ENCODE data around the gene ATOH8. TPM values are rescaled to one million over a fixed set of nuclear protein-coding genes. Genes with fewer than 3 reads are reported as not detected.
A peak's percentile ranks its signal among the peaks of the same experiment; 100 is the strongest.

The ATOH8 gene
- total and polyA plus RNA-seq, 10 of the 15 experiments (the other 5 are each of a cell fraction or from before 2014, with no cell fraction given): 0.03 to 0.60 TPM; not detected in 8

DNA sequence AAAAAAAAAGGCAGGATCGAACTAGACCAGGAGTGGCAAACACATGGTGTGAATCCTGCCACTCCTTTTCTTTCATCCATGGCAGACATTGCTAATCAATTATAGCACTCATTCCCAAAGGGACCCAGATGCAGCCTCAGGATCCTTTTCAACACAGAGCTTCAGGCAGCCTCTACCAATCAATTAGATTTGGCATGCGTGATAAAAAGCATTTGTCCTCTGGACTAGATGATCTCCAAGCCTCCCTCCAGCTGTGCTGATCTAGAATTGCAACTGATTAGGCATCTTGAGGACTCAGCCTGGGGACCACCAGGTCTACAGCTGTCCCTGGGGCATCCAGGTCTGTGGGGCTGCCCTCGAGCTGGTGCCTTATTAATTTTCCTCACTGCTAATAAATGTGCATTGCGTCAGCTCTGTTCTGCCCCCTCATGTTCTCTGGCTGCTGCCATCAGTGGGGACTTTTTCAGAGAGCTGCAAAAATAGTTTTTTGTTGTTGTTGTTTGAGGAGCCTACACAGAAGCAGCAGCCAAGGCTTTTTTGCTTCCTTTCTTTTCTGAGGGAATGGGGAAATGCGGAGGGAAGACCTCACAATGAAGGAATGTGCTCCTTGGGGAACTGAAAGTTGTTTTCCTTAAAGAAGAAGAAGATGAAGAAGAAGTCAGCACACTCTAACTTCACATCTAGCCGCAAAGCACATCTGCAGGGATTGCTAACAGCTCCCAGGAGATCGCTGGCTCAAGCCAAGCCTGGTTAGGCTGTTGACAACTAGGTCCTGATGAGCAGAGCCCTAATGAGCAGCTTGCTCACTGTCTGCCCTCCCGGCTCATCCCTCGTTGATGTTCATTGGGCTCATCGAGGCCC, 8.8 kb upstream of the ATOH8 start (continued):
- TF ChIP-seq, protein P1, sequence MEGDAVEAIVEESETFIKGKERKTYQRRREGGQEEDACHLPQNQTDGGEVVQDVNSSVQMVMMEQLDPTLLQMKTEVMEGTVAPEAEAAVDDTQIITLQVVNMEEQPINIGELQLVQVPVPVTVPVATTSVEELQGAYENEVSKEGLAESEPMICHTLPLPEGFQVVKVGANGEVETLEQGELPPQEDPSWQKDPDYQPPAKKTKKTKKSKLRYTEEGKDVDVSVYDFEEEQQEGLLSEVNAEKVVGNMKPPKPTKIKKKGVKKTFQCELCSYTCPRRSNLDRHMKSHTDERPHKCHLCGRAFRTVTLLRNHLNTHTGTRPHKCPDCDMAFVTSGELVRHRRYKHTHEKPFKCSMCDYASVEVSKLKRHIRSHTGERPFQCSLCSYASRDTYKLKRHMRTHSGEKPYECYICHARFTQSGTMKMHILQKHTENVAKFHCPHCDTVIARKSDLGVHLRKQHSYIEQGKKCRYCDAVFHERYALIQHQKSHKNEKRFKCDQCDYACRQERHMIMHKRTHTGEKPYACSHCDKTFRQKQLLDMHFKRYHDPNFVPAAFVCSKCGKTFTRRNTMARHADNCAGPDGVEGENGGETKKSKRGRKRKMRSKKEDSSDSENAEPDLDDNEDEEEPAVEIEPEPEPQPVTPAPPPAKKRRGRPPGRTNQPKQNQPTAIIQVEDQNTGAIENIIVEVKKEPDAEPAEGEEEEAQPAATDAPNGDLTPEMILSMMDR (IDR thresholded peaks at IDR 0.05 in 2 of 3, conservative IDR thresholded peaks at IDR 0.05 in 1 of 3; ENCODE audit: control insufficient read depth in 2 of 3, extremely low read depth in 1 of 3, insufficient read depth in 1 of 3, low read depth in 3 of 3, low read length in 3 of 3): no peak
- TF ChIP-seq IKZF1 (conservative IDR thresholded peaks at IDR 0.05): peak; percentile 80
- no peak for TF ChIP-seq ZNF274 (IDR thresholded peaks at IDR 0.05; ENCODE audit: insufficient read depth, insufficient read length)
- no peak for TF ChIP-seq TAF1 (IDR thresholded peaks at IDR 0.05; ENCODE audit: borderline replicate concordance, low read depth, low read length)
- TF ChIP-seq ATF7 (IDR thresholded peaks at IDR 0.05; ENCODE audit: low read depth): peak; percentile 46; the same call in 1 of the 2 replicates

GRCh38 chr2:85745619-85746018, 8.2 kb upstream of the ATOH8 start:
- H3K4me2 ChIP-seq (ENCODE audit: control insufficient read depth, insufficient read depth): no peak overlapping the region
- POLR2A ChIA-PET: interaction anchor here (0.7 to 1.4 kb wide), 4 partner anchors 9 to 134 kb away, joined by 3 to 7 read pairs (median 4); partner anchors contain the start of gene C2orf68

More at GRCh38 chr2:85745619-85746018, 8.2 kb upstream of the ATOH8 start:
- H3K36me3 ChIP-seq (ENCODE audit: control insufficient read depth in 2 of 2, insufficient read depth in 2 of 2, low read length in 1 of 2): no peaks in the 10 kb centered on the region
- WGBS (ENCODE audit: insufficient coverage, insufficient replicate concordance, low lambda C conversion rate, missing lambda C conversion rate): 67% methylated on average over 8 of the region's 8 CpGs
- no peak overlapping the region for H3K27ac ChIP-seq (ENCODE audit: control insufficient read depth, insufficient read depth)
- ATAC-seq (no peak), FAIRE-seq (no peak), DNase-seq (ENCODE audit: low read depth, low spot score) (no peak)
- SMC1A ChIA-PET (ENCODE audit: uncharacterized antibody, unreplicated experiment): interaction anchor here (0.7 to 4.2 kb wide), 14 partner anchors 9 to 332 kb away, joined by 3 to 30 read pairs (median 4); no protein-coding TSS in a partner anchor
- no peak overlapping the region for H3K4me3 ChIP-seq
- intact Hi-C loops (cut with micrococcal nuclease; ENCODE audit: unreplicated experiment): no loop called here
- CTCF ChIA-PET: interaction anchor here (0.9 to 8.2 kb wide), 12 partner anchors 9 to 108 kb away, joined by 3 to 82 read pairs (median 5); no protein-coding TSS in a partner anchor
- no peak for TF ChIP-seq IKZF1 (conservative IDR thresholded peaks at IDR 0.05)
- TF ChIP-seq KDM1A (IDR thresholded peaks at IDR 0.05; ENCODE audit: borderline replicate concordance): no peak
- no peak for TF ChIP-seq CBFB (IDR thresholded peaks at IDR 0.05; ENCODE audit: low read depth)
- TF ChIP-seq SMARCA5 (IDR thresholded peaks at IDR 0.05): no peak
- TF ChIP-seq MYB (IDR thresholded peaks at IDR 0.05; ENCODE audit: borderline replicate concordance, low read depth, low read length): no peak
- no peak for TF ChIP-seq ZNF24 (IDR thresholded peaks at IDR 0.05)
- TF ChIP-seq SUPT20H (IDR thresholded peaks at IDR 0.05; ENCODE audit: borderline replicate concordance, control insufficient read depth, low read depth, low read length): no peak
- TF ChIP-seq EED (IDR thresholded peaks at IDR 0.05; ENCODE audit: low read depth): no peak
- peaks cover 0 to 16% of the 10 kb centered on the region in 2 experiments; a peak in 3 of 4 replicates for H3K27me3 ChIP-seq (replicated peaks in 1 of 2; ENCODE audit: control insufficient read depth in 2 of 2, insufficient read depth in 2 of 2, low read length in 1 of 2)
- peaks cover 16% of the 10 kb centered on the region for H3K4me1 ChIP-seq (ENCODE audit: control insufficient read depth, insufficient read depth, low read length)
- H4K20me1 ChIP-seq (ENCODE audit: control insufficient read depth, insufficient read depth): no peaks in the 10 kb centered on the region
- no peak overlapping the region for H3K9ac ChIP-seq (ENCODE audit: control insufficient read depth, insufficient read depth, low read length)
- H2AFZ ChIP-seq (ENCODE audit: control insufficient read depth, low read depth, low read length): no peak overlapping the region
- no peaks in the 10 kb centered on the region for H3K79me2 ChIP-seq (ENCODE audit: control insufficient read depth, insufficient read depth, low read length)
- no TSS peak for BruUV-seq (replicated peaks)
- peaks cover 16% of the 10 kb centered on the region; the same call in 2 of the 3 replicates for H3K9me3 ChIP-seq (replicated peaks; ENCODE audit: control insufficient read depth, insufficient read depth, low read length)
- in situ Hi-C loops (cut with MboI): no loop called here
- RAD21 ChIA-PET (ENCODE audit: unreplicated experiment): interaction anchor here (0.7 to 2.3 kb wide), 12 partner anchors 8 to 249 kb away, joined by 3 to 17 read pairs (median 4); partner anchors contain the start of gene ATOH8
